Epithelial cell of prostate (primary cell): Measurements from ENCODE around the gene PLA2G4C.
"Not testable (repeated sequence)": the region's sequence is repeated elsewhere in the genome, so short reads cannot be mapped to it uniquely, and the experiment has no call there.

Experiments
- DNase-seq: peaks from one replicate; pipeline ENCODE4 v3.0.0-alpha.2; 2011; ENCODE audit warnings: low read depth, low spot score
- H3K27ac ChIP-seq: fragments of 450-650 bp; 2 replicates; pipeline ENCODE4 v1.5.1; 2017; ENCODE audit warnings: mild to moderate bottlenecking

The PLA2G4C gene

DNA sequence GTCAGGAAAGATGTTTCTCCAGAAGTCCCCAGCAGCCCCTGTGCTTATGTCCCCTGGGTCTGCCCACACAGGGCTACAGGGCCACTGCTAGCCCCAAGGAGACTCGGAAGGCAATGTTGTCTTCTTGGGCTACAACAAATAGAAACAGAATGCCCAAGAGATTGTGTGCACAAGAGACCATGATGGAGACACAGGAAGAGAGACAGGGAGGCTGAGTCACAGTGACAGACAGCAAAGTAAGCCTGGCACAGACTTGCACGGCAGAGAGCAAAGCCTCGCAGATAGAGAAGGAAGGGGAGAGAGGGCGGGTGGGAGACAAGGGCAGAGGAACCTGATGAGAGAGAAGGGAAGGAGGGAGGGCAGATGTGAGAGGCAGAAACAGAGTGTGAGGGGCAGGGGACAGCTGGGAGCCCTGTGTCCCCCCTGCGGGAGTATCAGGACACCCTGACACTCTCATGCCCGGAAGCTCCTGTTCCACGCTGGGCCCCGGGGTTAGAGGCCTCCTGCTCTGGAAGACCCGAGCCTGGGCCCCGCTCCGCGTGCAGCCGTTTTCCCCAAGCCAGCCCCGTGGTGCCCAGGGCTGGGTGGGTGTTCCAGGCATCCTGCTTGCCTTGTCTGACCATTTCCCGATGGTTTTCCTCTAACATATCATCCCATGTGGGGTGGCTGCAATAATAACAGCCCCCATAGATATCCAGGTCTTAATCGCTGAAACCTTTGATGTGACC, 2.7 kb upstream of the PLA2G4C start:
- H3K27ac ChIP-seq: no peak overlapping the region
- DNase-seq: no peak

DNA sequence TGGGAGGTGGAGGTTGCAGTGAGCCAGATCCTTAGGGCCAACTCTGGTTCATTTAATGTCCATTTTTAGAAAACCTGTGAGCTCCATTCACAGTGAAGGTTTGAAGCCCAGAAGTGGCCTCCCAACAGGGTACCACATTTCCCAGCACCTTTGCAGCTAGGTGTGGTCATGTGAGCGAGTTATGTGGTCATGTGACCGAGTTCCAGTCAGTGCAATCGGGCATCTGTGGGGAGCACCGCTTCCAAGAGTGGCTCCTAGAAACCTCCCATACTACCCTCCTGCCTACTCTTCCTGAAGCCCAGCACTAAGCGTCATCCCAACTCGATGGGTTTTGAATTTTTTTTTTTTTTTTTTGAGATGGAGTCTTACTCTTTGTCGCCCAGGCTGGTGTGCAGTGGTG, 663 bp upstream of the PLA2G4C start:
- no peak for DNase-seq
- H3K27ac ChIP-seq: peak overlapping the region; percentile 82

DNA sequence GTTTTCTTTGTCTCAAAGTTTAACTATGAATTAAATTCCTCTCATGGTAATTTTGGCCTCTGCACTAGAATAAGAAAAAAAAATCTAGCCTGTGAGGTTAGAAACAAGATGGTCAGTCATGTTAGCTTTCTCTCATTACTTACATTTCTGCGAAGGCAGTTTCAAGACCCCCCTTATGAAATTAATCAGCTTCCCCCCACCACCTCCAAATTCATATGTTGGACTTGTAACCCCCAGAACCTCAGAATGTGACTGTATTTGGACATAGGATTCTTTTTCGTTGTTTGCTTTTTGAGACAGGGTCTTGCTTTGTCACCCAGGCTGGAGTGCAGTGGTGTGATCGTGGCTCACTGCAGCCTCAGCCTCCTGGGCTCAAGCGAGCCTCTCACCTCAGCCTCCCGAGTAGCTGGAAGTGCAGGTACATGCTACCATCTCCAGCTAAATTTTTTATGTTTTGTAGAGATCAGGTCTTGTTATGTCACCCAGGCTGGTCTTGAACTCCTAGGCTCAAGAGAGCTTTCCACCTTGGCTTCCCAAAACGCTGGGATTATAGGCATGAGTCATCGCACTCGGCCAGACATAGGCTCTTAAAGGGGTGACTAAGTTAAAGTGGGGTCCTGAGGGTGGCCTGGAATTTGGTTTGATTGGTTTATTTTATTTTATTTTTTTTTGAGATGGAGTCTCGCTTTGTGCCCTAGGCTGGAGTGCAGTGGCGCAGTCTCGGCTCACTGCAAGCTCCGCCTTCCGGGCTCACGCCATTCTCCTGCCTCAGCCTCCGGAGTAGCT, 1.4 kb downstream of the PLA2G4C start:
- no peak for DNase-seq
- no peak overlapping the region for H3K27ac ChIP-seq

DNA sequence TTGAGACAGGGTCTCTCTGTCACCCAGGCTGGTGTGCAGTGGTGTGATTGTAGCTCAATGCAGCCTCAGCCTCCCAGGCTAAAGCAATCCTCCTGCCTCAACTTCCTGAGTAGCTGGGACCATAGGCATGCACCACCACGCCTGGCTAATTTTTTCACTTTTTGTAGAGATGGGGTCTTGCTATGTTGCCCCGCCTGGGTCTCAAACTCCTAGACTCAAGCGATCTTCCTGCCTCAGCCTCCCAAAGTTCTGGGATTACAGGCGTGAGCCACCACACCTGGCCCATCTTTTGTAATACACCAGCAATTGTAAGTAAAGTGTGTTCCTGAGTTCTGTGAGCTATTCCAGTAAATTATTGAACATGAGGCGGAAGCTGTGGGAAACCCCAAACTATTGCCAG, 6.7 kb downstream of the PLA2G4C start:
- H3K27ac ChIP-seq: no peak overlapping the region
- no peak for DNase-seq

DNA sequence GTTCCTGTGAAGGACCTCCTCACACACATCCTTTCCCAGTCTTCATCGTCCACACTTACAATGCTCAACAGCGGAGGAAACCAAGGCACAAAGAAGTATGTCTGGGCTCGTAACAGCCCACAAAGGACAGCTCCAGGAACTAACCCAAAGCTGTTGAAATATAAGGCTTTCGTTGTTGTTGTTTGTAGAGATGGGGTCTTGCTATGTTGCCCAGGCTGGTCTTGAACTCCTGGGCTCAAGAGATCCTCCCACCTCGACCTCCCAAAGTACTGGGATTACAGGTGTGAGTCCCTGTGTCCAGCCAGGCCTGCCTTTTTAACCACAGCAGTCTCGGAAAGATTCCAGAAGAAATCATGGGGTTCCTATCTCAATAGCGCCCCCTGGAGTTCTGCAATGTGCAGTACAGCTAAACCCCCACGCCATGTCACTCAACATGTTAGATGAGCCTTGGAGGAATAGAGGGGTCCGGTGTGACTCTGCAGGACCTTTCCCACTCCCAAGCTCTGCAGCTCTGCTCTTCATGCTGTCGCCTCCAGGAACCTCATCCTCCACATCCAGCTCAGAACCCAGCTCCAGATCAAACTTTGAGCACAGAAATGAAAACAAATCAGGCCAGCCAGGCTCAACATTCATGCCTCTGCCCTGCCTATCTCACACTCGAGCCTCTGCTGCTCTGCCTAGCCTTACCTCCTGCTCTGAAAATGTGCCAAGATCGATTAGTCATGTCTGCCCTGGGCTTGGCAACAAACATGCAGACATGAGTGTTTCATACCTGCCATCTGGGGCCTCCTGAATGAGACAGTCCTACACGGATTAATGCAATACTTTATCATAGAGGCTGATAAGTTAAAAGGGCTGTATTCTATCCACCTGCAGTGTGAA, 7.5 kb downstream of the PLA2G4C start:
- DNase-seq: peak; percentile 49
- no peak overlapping the region for H3K27ac ChIP-seq

DNA sequence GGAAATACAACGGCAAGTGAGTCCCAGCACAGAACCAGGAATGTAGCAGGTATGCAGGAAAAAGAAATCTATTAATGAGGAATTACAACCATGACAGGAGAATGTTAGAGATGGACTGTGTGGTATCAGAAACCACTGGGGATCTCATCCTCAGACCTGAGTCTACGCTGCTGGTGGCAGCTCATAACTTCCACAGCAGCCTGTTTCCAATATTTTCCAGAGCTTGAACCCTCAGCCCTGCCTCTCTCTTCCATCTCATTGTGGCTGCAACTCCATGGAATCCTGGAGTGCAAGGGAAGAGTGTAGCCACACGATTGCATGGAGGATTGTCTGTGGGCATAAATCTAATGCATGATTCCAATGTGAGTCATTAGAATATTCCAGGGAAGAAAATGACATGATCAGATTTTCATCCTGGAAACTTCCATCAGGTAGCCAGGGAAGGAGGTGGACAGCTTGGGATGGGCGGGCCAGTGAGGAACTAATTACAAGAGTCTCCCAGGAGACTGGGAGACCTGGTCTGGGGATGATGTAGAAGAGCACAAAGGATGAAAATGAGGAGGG, 14.9 kb downstream of the PLA2G4C start:
- no peak overlapping the region for H3K27ac ChIP-seq
- no peak for DNase-seq

DNA sequence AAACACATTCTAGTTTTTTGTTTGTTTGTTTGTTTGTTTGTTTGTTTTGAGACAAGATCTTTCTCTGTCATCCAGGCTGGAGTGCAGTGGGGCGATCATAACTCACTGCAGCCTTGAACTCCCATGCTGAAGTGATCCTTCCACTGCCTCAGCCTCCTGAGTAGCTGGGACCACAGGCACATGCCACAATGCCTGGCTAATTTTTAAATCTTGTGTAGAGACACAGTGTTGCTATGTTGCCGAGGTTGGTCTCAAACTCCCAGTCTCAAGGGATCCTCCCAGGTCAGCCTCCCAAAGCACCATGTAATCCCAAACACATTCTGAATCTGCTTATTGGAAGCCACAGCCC, 15.8 kb downstream of the PLA2G4C start:
- DNase-seq: no peak
- no peak overlapping the region for H3K27ac ChIP-seq

DNA sequence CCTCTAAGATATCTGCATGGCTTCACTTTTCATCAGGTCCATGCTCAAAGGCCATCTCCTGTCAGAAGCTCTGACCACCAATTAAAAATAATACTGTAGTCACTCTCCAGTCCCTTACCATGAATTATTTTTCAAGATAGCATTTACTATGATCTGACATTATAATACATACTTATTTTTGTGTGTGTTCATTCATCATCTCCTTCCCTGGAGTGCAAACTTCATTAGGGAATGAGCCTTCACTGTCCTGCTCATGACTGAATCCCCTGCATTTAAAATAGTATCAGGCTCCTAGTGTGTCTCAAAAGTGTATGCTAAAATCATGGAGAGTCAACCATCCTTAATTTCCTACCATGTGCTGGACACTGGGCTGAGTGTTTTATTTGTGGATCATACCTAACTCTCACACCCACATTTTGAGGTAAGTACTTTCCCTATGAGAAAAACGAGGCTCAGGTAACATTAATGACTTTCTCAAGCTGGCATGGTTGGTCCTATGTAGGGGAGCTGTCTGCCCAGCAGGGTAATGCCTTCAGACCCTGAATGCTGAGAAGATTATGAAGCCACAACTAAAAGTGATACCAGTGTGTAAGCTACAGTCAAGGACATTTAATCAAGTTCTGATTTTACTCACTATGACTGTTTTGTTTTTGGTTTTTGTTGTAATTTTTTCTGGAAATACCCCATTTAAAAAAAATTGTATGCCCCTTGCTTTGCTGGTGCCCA, 16.3 kb downstream of the PLA2G4C start:
- H3K27ac ChIP-seq: no peak overlapping the region
- no peak for DNase-seq

DNA sequence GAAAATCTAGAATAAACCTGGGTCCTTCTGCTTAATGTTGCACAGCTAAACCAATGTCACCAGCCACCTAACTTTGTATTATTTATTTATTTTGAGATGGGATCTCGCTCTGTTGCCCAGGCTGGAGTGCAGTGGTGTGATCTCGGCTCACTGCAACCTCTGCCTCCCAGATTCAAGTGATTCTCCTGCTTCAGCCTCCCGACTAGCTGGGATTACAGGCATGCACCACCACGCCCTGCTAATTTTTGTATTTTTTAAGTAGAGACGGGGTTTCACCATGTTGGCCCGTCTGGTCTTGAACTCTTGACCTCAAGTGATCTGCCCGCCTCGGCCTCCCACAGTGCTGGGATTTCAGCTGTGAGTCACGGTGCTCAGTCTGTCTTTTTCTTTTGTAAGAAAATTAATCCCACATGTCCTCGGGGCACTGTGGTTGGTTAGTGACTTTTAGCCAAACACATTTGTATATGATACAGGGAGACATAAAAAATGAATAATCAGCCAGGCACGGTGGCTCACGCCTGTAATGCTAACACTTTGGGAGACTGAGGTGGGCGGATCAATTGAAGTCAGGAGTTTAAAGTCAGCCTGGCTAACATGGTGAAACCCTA, 19.4 kb downstream of the PLA2G4C start:
- not testable (repeated sequence) for H3K27ac ChIP-seq
- DNase-seq: peak; percentile 79

DNA sequence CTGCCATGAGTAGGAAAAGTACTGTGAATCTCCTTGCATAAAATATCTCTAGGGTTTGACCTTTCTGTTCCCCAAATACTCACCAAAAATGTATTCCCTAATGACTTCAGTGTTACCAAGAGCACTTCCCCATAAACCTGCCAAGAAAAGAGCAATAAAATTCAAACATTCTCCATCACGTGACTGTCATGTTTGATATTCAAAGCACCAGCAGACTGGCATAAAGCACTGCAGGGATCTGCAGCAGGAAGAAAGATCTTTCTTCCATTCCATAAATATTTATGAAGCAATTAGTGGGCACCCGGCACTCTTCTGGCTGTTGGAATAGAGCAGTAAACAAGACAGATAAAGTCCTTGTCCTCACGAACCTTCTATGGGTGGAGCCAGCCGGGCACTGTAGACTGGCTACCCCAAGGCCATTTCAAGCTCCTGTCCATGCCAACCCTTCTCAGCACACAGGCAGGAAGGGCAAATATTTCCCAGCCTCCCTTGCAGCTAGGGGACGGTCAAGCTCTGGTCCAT, 20.3 kb downstream of the PLA2G4C start:
- DNase-seq: no peak
- H3K27ac ChIP-seq: no peak overlapping the region

DNA sequence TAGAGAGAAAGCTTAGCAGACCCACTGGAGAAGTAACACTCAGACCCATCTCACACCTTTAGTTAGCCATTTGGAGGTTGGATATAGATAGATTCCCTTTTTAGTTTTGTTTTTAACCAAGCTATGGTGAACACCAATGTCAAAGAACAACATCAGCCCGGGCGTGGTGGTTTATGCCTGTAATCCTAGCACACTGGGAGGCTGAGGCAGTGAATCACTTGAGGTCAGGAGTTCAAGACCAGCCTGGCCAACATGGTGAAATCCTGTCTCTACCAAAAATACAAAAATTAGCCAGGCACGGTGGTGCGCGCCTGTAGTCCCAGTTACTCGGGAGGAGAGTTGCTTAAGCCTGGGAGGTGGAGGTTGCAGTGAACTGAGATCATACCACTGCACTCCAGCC, 21.6 kb downstream of the PLA2G4C start:
- not testable (repeated sequence) for DNase-seq, H3K27ac ChIP-seq

DNA sequence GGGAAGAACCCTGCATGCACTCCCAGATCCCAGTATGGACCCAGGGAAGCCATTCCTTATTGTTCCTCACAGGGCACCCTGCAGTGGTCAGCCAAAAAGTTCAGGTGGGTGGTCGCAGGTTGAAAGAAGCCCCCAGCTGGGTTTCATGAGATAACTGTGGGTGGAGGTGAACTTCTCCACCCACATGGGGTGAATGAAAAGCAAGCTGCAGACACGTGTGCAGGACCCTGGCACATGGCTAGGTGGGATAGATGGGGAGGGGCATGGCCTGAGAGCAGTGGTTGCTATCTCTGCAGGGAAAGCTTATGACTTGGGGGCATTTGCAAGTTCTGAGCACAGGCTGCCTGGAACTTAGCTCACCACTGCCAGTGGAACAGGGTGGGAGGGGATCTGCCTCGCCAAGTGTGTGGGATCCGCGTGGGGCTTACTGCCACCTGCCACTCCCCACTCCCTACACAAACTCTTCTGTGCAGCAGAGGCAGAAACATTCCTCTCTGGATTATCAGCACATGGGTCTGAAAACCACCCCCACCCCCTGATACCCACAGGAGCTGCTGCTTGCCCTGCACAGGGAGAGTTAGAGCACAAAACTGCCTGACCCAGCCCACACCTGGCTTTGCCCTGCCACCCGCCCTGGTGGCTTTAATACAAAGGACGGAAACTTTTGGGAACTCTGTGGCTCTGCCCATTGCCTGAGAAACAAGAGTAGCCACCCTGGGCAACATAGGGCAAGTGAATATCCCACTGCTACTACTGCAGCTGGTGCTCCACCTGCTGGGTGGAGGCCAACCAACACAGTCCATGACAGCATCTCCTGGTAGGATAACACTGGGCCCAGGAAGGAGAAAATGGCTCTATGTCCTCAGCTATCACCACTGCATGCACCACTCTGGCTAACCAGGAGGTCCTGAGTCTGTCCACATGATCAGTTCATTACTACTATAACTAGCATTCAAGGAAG, 24.4 kb downstream of the PLA2G4C start:
- H3K27ac ChIP-seq: no peak overlapping the region

DNA sequence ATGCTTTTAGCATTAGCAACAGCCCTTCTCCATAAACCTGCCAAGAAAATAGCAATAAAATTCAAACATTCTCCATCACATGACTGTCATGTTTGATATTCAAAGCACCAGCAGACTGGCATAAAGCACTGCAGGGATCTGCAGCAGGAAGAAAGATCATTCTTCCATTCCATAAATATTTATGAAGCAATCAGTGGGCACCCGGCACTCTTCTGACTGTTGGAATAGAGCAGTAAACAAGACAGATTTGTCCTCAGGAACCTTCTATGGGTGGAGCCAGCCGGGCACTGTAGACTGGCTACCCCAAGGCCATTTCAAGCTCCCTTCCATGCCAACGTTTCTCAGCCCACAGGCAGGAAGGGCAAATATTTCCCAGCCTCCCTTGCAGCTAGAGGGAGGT, 25.5 kb downstream of the PLA2G4C start:
- DNase-seq: no peak
- H3K27ac ChIP-seq: no peak overlapping the region

More for the DNA sequence above, 24.4 kb downstream of the PLA2G4C start:
- DNase-seq: no peak

DNA sequence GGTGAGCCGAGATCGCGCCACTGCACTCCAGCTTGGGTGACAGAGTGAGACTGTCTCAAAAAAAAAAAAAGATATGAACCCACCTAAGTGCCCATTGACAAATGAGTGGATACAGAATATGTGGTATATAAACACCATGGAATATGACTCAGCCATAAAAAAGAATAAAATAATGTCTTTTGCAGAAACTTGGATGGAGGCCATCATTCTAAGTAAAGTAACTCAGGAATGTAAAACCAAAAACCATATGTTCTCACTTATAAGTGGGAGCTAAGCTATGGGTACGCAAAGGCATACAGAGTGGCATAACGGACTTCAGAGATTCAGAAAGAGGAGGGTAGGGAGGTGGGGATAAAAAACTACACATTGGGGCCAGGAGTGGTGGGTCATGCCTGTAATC, 29.5 kb downstream of the PLA2G4C start:
- no peak overlapping the region for H3K27ac ChIP-seq
- no peak for DNase-seq

DNA sequence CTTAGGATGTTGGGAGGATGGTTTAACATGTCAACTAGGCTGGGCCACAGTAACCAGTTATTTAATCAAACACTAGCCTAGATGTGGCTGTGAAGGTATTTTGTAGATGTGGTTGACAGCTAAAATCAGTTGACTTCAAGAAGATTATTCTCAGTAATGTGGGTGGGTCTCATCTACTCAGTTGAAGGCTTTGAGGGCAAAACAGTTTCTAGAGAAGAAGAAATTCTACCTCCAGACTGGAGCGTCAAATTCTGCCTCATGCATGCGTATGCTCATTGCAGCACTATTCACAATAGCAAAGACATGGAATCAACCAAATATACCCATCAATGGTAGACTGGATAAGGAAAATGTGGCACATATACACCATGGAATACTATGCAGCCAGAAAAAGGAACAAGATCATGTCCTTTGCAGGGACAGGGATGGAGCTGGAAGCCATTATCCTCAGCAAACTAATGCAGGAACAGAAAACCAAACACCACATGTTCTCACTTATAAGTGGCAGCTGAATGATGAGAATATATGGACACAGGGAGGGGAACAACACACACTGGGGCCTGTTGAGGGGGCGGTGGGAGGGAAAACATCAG, 40.3 kb downstream of the PLA2G4C start:
- DNase-seq, H3K27ac ChIP-seq: not testable (repeated sequence)

DNA sequence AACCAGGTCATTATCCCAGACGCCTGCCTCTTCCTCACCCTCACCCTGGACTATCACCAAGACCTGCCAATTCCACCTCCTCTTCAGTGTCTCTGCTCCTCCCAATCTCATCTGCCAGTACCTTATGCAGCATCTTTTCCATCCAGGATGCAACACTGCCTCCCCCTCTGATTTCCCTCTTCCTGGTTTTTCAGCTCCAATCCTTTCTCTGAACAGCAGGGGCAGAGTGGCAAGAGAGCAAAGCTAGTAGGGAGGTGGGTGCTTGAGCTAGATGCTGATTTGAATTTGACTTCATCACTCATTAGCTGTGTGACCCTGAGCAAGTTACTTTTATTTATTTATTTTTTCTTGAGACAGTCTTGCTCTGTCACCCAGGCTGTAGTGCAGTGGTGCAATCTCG, 41.2 kb downstream of the PLA2G4C start:
- no peak overlapping the region for H3K27ac ChIP-seq
- DNase-seq: no peak

DNA sequence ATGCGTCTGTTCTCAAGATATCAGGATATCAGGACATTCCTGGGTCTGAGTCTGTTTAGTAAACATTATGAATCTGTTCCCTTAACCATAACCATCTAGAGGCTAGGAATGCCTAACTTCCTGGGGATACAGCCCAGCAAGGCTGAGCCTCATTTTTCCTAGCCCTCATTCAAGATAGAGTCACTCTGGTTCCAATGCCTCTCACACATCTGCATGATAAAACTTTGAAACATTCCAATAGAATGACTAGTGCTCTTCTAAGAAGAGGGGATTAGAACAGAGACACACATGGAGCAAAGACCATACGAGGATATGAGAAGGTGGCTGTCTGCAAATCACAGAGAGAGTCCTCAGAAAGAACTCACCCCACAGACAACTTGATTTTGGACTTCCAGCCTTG, 46.1 kb downstream of the PLA2G4C start:
- no peak for DNase-seq

More for the DNA sequence above, 46.1 kb downstream of the PLA2G4C start:
- no peak overlapping the region for H3K27ac ChIP-seq
